Measurements from ENCODE around the gene CASKIN1. TPM values are rescaled to one million over a fixed set of nuclear protein-coding genes. Genes with fewer than 3 reads are reported as not detected.

The CASKIN1 gene
- polyA plus RNA-seq, 1 donor (not counting 4 experiments of a cell fraction or from before 2014, with no cell fraction given): 0.04 TPM

GRCh38 chr16:2200313-2200712, 3.9 kb upstream of the CASKIN1 start:
- H3K4me3 ChIP-seq (ENCODE audit: control insufficient read depth in 2 of 3, extremely low read depth in 1 of 3, insufficient read depth in 2 of 3, low read depth in 1 of 3, low read length in 3 of 3): no peak overlapping the region
- no peaks in the 10 kb centered on the region for H4K20me1 ChIP-seq (ENCODE audit: control insufficient read depth, extremely low read depth, insufficient read depth, low read length)
- FAIRE-seq: no peak
- no peaks in the 10 kb centered on the region for H3K9me3 ChIP-seq (ENCODE audit: control insufficient read depth, low read depth, low read length)
- H3K27ac ChIP-seq (ENCODE audit: control insufficient read depth, insufficient read depth, low read length): no peak overlapping the region
- no peak overlapping the region for H3K9ac ChIP-seq (ENCODE audit: control insufficient read depth, extremely low read depth, insufficient read depth, low read length)
- dilution Hi-C loops (cut with MboI; ENCODE audit: extremely low pct_ligation_motif_present, low sequenced_read_pairs): no loop called here
- H2AFZ ChIP-seq (ENCODE audit: control insufficient read depth, low read length): no peak overlapping the region
- no peak for DNase-seq (ENCODE audit: low read depth, low spot score)
- H3K27me3 ChIP-seq (ENCODE audit: control insufficient read depth, extremely low read depth, insufficient read depth, low read length): peaks cover 17% of the 10 kb centered on the region
- TF ChIP-seq CTCF (optimal IDR thresholded peaks at IDR 0.05 in 1 of 3, IDR thresholded peaks at IDR 0.05 in 1 of 3, conservative IDR thresholded peaks at IDR 0.05 in 1 of 3; ENCODE audit: extremely low read depth in 1 of 3, insufficient read depth in 2 of 3, low read length in 3 of 3): no peak
- TF ChIP-seq EZH2 (IDR thresholded peaks at IDR 0.05; ENCODE audit: low read length): no peak
- H3K79me2 ChIP-seq (ENCODE audit: control insufficient read depth, insufficient read depth, low read length): no peaks in the 10 kb centered on the region
- H3K36me3 ChIP-seq (ENCODE audit: control insufficient read depth in 2 of 2, extremely low read depth in 1 of 2, insufficient read depth in 2 of 2, low read length in 2 of 2): no peaks in the 10 kb centered on the region
- peaks cover 15% of the 10 kb centered on the region for H3K4me1 ChIP-seq (ENCODE audit: control insufficient read depth, extremely low read depth, insufficient read depth, low read length)
- no peaks in the 10 kb centered on the region for H3K9me1 ChIP-seq (ENCODE audit: control insufficient read depth, extremely low read depth, insufficient read depth, low read length)
- H3K4me2 ChIP-seq (ENCODE audit: control insufficient read depth, extremely low read depth, insufficient read depth, low read depth, low read length): no peak overlapping the region

- no peak for DNase-seq (ENCODE audit: low read depth, low spot score)
- Histone ChIP-seq H3K27me3 (ENCODE audit: control insufficient read depth, extremely low read depth, insufficient read depth, low read length) (peaks cover 23% of the 10 kb centered on the region), H2AFZ (ENCODE audit: control insufficient read depth, low read length) (no peak overlapping the region), H4K20me1 (ENCODE audit: control insufficient read depth, extremely low read depth, insufficient read depth, low read length) (no peaks in the 10 kb centered on the region), H3K36me3 (ENCODE audit: control insufficient read depth in 2 of 2, extremely low read depth in 1 of 2, insufficient read depth in 2 of 2, low read length in 2 of 2) (no peaks in the 10 kb centered on the region), H3K9me1 (ENCODE audit: control insufficient read depth, extremely low read depth, insufficient read depth, low read length) (no peaks in the 10 kb centered on the region), H3K4me3 (ENCODE audit: control insufficient read depth in 2 of 3, extremely low read depth in 1 of 3, insufficient read depth in 2 of 3, low read depth in 1 of 3, low read length in 3 of 3) (no peak overlapping the region), H3K9ac (ENCODE audit: control insufficient read depth, extremely low read depth, insufficient read depth, low read length) (no peak overlapping the region), H3K9me3 (ENCODE audit: control insufficient read depth, low read depth, low read length) (no peaks in the 10 kb centered on the region), H3K4me1 (ENCODE audit: control insufficient read depth, extremely low read depth, insufficient read depth, low read length) (peaks cover 16% of the 10 kb centered on the region), H3K79me2 (ENCODE audit: control insufficient read depth, insufficient read depth, low read length) (no peaks in the 10 kb centered on the region), H3K4me2 (ENCODE audit: control insufficient read depth, extremely low read depth, insufficient read depth, low read depth, low read length) (no peak overlapping the region), H3K27ac (ENCODE audit: control insufficient read depth, insufficient read depth, low read length) (no peak overlapping the region)
- no peak for FAIRE-seq
- no peak for TF ChIP-seq CTCF (optimal IDR thresholded peaks at IDR 0.05 in 1 of 3, IDR thresholded peaks at IDR 0.05 in 1 of 3, conservative IDR thresholded peaks at IDR 0.05 in 1 of 3; ENCODE audit: extremely low read depth in 1 of 3, insufficient read depth in 2 of 3, low read length in 3 of 3)
- TF ChIP-seq EZH2 (IDR thresholded peaks at IDR 0.05; ENCODE audit: low read length): no peak
- dilution Hi-C loops (cut with MboI; ENCODE audit: extremely low pct_ligation_motif_present, low sequenced_read_pairs): no loop called here
Observed at GRCh38 chr16:2199621-2200139, 3.3 kb upstream of the CASKIN1 start.

Measured in keratinocyte (primary cell).